ENCODE data around the gene CBLB.
"Not testable (repeated sequence)": the region's sequence is repeated elsewhere in the genome, so short reads cannot be mapped to it uniquely, and the experiment has no call there.

Gene CBLB

GRCh38 chr3:105786990-105787389 lies 81.8 kb downstream of the CBLB start:
- DNase-seq (ENCODE audit: low read depth) = no peak

- DNase-seq (ENCODE audit: low read depth) = no peak
These were observed 82.6 kb downstream of the CBLB start for GRCh38 chr3:105786241-105786640.

GRCh38 chr3:105785803-105786202 lies 83.0 kb downstream of the CBLB start:
- no peak for DNase-seq (ENCODE audit: low read depth)

- DNase-seq (ENCODE audit: low read depth) = no peak
These were observed 85.2 kb downstream of the CBLB start for GRCh38 chr3:105783631-105784030.

GRCh38 chr3:105781871-105782270 lies 86.9 kb downstream of the CBLB start:
- no peak for DNase-seq (ENCODE audit: low read depth)

- DNase-seq (ENCODE audit: low read depth) = no peak
These were observed 88.7 kb downstream of the CBLB start for GRCh38 chr3:105780107-105780506.

- DNase-seq (ENCODE audit: low read depth) = no peak
These were observed 93.4 kb downstream of the CBLB start for GRCh38 chr3:105775368-105775767.

- DNase-seq (ENCODE audit: low read depth) = no peak
These were observed 94.2 kb downstream of the CBLB start for GRCh38 chr3:105774444-105775180.

GRCh38 chr3:105773291-105773690 lies 95.5 kb downstream of the CBLB start:
- DNase-seq (ENCODE audit: low read depth) = no peak

GRCh38 chr3:105772635-105773034 lies 96.2 kb downstream of the CBLB start:
- DNase-seq (ENCODE audit: low read depth) = no peak

GRCh38 chr3:105771392-105771791 lies 97.4 kb downstream of the CBLB start:
- DNase-seq (ENCODE audit: low read depth) = no peak

- no peak for DNase-seq (ENCODE audit: low read depth)
These were observed 98.4 kb downstream of the CBLB start for GRCh38 chr3:105770410-105770809.

GRCh38 chr3:105767776-105768175 lies 101.0 kb downstream of the CBLB start:
- no peak for DNase-seq (ENCODE audit: low read depth)

- no peak for DNase-seq (ENCODE audit: low read depth)
These were observed 101.6 kb downstream of the CBLB start for GRCh38 chr3:105767216-105767615.

GRCh38 chr3:105765308-105765639 lies 103.5 kb downstream of the CBLB start:
- DNase-seq (ENCODE audit: low read depth) = no peak

- no peak for DNase-seq (ENCODE audit: low read depth)
These were observed 104.2 kb downstream of the CBLB start for GRCh38 chr3:105764378-105765307.

- no peak for DNase-seq (ENCODE audit: low read depth)
These were observed 105.2 kb downstream of the CBLB start for GRCh38 chr3:105763659-105764036.

GRCh38 chr3:105762749-105763658 lies 105.8 kb downstream of the CBLB start:
- no peak for DNase-seq (ENCODE audit: low read depth)

GRCh38 chr3:105762214-105762613 lies 106.6 kb downstream of the CBLB start:
- not testable (repeated sequence) for DNase-seq (ENCODE audit: low read depth)

GRCh38 chr3:105759442-105760078 lies 109.3 kb downstream of the CBLB start:
- no peak for DNase-seq (ENCODE audit: low read depth)

GRCh38 chr3:105758451-105758850 lies 110.4 kb downstream of the CBLB start:
- DNase-seq (ENCODE audit: low read depth) = no peak

Measured in stimulated activated CD8-positive, alpha-beta memory T cell treated with anti-CD3 and anti-CD28 coated beads, Interleukin-12 subunit alpha, Interleukin-12 subunit beta, amount 100 ng/mL, for 1 hour (primary cell).